ENCODE results near the gene SF3B1.

- no peak for TF ChIP-seq POLR2A (IDR thresholded peaks at IDR 0.05)
- TF ChIP-seq, protein P1, sequence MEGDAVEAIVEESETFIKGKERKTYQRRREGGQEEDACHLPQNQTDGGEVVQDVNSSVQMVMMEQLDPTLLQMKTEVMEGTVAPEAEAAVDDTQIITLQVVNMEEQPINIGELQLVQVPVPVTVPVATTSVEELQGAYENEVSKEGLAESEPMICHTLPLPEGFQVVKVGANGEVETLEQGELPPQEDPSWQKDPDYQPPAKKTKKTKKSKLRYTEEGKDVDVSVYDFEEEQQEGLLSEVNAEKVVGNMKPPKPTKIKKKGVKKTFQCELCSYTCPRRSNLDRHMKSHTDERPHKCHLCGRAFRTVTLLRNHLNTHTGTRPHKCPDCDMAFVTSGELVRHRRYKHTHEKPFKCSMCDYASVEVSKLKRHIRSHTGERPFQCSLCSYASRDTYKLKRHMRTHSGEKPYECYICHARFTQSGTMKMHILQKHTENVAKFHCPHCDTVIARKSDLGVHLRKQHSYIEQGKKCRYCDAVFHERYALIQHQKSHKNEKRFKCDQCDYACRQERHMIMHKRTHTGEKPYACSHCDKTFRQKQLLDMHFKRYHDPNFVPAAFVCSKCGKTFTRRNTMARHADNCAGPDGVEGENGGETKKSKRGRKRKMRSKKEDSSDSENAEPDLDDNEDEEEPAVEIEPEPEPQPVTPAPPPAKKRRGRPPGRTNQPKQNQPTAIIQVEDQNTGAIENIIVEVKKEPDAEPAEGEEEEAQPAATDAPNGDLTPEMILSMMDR (IDR thresholded peaks at IDR 0.05): no peak
Measured at GRCh38 chr2:197450465-197450864, 15.6 kb upstream of the SF3B1 start.
